ENCODE data around the gene GPR22. TPM values are rescaled to one million over a fixed set of nuclear protein-coding genes. Genes with fewer than 3 reads are reported as not detected.

Gene GPR22
- total and polyA plus RNA-seq, 2 of the 8 experiments (the other 6 are each of a cell fraction or from before 2014, with no cell fraction given): 0.02 TPM; not detected in 1

DNA sequence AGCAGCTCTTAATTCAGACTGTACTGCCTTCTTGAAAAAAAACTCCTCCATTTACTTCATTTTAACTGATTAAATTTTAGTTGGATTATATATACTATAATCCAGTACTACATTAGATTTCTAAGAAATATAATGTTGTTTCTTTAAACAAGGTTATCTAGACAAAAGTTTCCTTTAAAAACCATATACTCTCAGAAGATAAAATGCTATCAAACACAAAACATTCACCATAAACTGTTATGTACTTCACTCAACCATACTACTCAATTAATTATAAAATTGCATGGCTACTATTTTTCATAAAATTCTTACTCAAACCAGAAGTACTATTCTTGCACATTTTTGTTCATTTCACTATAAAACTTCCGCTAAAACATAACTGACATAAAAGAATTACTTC is 12.7 kb downstream of the GPR22 start:
- Histone ChIP-seq H3K4me1 (replicated peaks in 1 of 4; ENCODE audit: control insufficient read depth in 3 of 4, insufficient read depth in 4 of 4, low read length in 3 of 4) (no peaks in the 10 kb centered on the region), H3K4me3 (ENCODE audit: extremely low read depth in 1 of 4, insufficient read depth in 2 of 4, low read depth in 3 of 4, low read length in 4 of 4) (no peak overlapping the region), H3K27me3 (replicated peaks in 1 of 4; ENCODE audit: control insufficient read depth in 3 of 4, extremely low read depth in 1 of 4, insufficient read depth in 3 of 4, low read length in 3 of 4) (no peaks in the 10 kb centered on the region), H2AFZ (ENCODE audit: low read length) (no peak overlapping the region), H4K20me1 (replicated peaks in 1 of 2; ENCODE audit: control insufficient read depth in 1 of 2, insufficient read depth in 2 of 2, low read length in 2 of 2) (no peaks in the 10 kb centered on the region), H2BK12ac (ENCODE audit: low read depth, low read length) (no peak overlapping the region), H3K9ac (replicated peaks in 1 of 4; ENCODE audit: extremely low read depth in 1 of 4, low read depth in 3 of 4, low read length in 3 of 4) (no peak overlapping the region), H2BK15ac (ENCODE audit: low read length) (no peak overlapping the region), H3K9me3 (ENCODE audit: insufficient read depth in 2 of 2, low read depth in 1 of 2, low read length in 1 of 2) (no peaks in the 10 kb centered on the region), H3K36me3 (ENCODE audit: control insufficient read depth in 2 of 4, insufficient read depth in 4 of 4, low read length in 3 of 4) (no peaks in the 10 kb centered on the region), H3K23me2 (ENCODE audit: low read depth, low read length) (no peaks in the 10 kb centered on the region), H3K18ac (ENCODE audit: extremely low read depth, low read length) (no peak overlapping the region), H2BK120ac (replicated peaks; ENCODE audit: low read depth, low read length) (no peak overlapping the region), H3K23ac (ENCODE audit: insufficient read length) (no peak overlapping the region), H2BK5ac (ENCODE audit: low read depth, low read length) (no peak overlapping the region), H2BK20ac (ENCODE audit: low read length) (no peak overlapping the region), H4K91ac (replicated peaks; ENCODE audit: insufficient read length, low read length) (no peak overlapping the region), H3K79me2 (ENCODE audit: control insufficient read depth in 1 of 2, insufficient read depth in 2 of 2, low read length in 2 of 2) (no peaks in the 10 kb centered on the region), H3K14ac (ENCODE audit: insufficient read length) (no peak overlapping the region), H3K56ac (replicated peaks; ENCODE audit: insufficient read length, low read depth, low read length) (no peak overlapping the region), H3K27ac (ENCODE audit: low read depth, low read length) (no peak overlapping the region), H3K4ac (replicated peaks; ENCODE audit: insufficient read length, low read depth, low read length) (no peak overlapping the region), H2AK5ac (ENCODE audit: low read depth, low read length) (no peak overlapping the region), H3K79me1 (ENCODE audit: low read depth, low read length) (no peaks in the 10 kb centered on the region), H4K8ac (ENCODE audit: extremely low read depth, insufficient read depth, low read length) (no peak overlapping the region), H3K4me2 (ENCODE audit: insufficient read depth in 1 of 2, low read depth in 2 of 2, low read length in 2 of 2) (no peak overlapping the region), H4K5ac (ENCODE audit: insufficient read length, low read depth, low read length) (no peak overlapping the region)
- 79% methylated on average over 1 of the region's 1 CpG; no CpG with 5 or more reads in 1 of the 2 experiments for WGBS, 2 experiments (ENCODE audit: extremely low coverage in 1 of 2, insufficient coverage in 1 of 2, insufficient read length in 1 of 2, insufficient replicate concordance in 2 of 2, low coverage in 1 of 2, low lambda C conversion rate in 2 of 2, missing lambda C conversion rate in 1 of 2)
- DNase-seq (ENCODE audit: low read depth in 1 of 2, low spot score in 2 of 2) (no peak), FAIRE-seq (no peak)
- POLR2A ChIA-PET (ENCODE audit: partially characterized antibody): no interaction called here
- CTCF ChIA-PET (ENCODE audit: partially characterized antibody): interaction anchor here (0.9 kb wide), 1 partner anchor 17 kb away, joined by 3 read pairs; no protein-coding TSS in a partner anchor
- TF ChIP-seq MAFK (IDR thresholded peaks at IDR 0.05; ENCODE audit: low read depth, low read length) (no peak), POLR2AphosphoS5 (IDR thresholded peaks at IDR 0.05; ENCODE audit: low read depth, low read length) (no peak)
- TF ChIP-seq, protein P1, sequence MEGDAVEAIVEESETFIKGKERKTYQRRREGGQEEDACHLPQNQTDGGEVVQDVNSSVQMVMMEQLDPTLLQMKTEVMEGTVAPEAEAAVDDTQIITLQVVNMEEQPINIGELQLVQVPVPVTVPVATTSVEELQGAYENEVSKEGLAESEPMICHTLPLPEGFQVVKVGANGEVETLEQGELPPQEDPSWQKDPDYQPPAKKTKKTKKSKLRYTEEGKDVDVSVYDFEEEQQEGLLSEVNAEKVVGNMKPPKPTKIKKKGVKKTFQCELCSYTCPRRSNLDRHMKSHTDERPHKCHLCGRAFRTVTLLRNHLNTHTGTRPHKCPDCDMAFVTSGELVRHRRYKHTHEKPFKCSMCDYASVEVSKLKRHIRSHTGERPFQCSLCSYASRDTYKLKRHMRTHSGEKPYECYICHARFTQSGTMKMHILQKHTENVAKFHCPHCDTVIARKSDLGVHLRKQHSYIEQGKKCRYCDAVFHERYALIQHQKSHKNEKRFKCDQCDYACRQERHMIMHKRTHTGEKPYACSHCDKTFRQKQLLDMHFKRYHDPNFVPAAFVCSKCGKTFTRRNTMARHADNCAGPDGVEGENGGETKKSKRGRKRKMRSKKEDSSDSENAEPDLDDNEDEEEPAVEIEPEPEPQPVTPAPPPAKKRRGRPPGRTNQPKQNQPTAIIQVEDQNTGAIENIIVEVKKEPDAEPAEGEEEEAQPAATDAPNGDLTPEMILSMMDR (IDR thresholded peaks at IDR 0.05; ENCODE audit: control extremely low read depth in 1 of 3, insufficient read depth in 1 of 3, low read depth in 1 of 3, low read length in 3 of 3): no peak
- TF ChIP-seq, protein P2, sequence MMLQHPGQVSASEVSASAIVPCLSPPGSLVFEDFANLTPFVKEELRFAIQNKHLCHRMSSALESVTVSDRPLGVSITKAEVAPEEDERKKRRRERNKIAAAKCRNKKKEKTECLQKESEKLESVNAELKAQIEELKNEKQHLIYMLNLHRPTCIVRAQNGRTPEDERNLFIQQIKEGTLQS (IDR thresholded peaks at IDR 0.05; ENCODE audit: insufficient read depth, low read depth, low read length): no peak

Data from H1 (cell line).